ENCODE measurements around the gene MIPEP.

DNA sequence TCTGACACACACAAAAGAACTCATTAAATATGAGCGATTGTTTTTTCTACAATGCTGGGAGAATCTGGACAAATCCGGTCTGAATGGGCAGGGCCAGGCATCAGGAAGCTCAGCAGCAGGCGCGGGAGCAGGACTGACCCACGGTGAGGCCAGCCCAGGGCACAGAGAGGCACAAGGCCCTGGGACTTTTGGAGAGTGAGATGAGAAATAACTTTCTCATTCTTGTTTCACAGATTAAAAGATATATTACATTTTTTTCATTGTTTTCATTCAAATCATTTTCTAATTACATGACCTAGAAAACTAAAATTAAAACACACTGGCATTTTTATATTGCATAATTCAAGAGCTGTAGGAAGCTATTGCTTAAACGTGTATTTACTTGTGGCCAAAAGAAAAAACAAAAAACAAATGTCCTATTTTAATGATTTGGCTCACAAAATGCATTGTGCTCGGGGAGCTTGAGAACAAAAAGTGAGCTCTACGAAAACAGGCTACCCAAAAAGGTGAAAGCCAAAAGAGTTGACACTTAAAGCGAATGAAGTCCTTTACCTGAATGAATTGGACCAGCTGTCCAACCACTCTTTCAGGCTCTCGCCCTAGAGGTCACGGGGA lies 185.8 kb downstream of the MIPEP start:
- TF ChIP-seq POLR2AphosphoS5 (IDR thresholded peaks at IDR 0.05; ENCODE audit: low read depth, low read length), result no peak
- no peak for TF ChIP-seq TAF1 (IDR thresholded peaks at IDR 0.05; ENCODE audit: borderline replicate concordance, low read depth, low read length)
- no peak for TF ChIP-seq POLR2A (IDR thresholded peaks at IDR 0.05; ENCODE audit: low read depth, low read length)

Measured in GM12892 (cell line).